Astrocyte (in vitro differentiated cells and primary cell): Measurements from ENCODE around the gene KLRD1. TPM values are rescaled to one million over a fixed set of nuclear protein-coding genes. Genes with fewer than 3 reads are reported as not detected.

Experiments used
- DNase-seq: peaks from one replicate; pipeline ENCODE4 v3.0.0-alpha.2; 2010; ENCODE audit warnings: low read depth
- FAIRE-seq: peaks from 2 replicates; lab custom pipeline; 2011; peaks lifted over from hg19 to GRCh38; lab: Jason Lieb, UNC
- H2AFZ ChIP-seq: 2 replicates; pipeline ENCODE4 v1.6.0; 2012; ENCODE audit warnings: low read depth, low read length, inconsistent platforms
- H3K27ac ChIP-seq: 2 replicates; pipeline ENCODE4 v1.5.1; 2011; ENCODE audit warnings: low read depth, low read length, inconsistent platforms
- H3K27me3 ChIP-seq: 2 replicates; pipeline ENCODE4 v1.6.0; 2011; ENCODE audit warnings: low read length, inconsistent platforms; ENCODE audit not compliant: insufficient read depth
- H3K36me3 ChIP-seq: 2 replicates; pipeline ENCODE4 v1.5.1; 2011; ENCODE audit warnings: low read length, inconsistent platforms; ENCODE audit not compliant: insufficient read depth
- H3K4me1 ChIP-seq: 2 replicates; pipeline ENCODE4 v1.5.1; 2011; ENCODE audit warnings: low read length, inconsistent platforms; ENCODE audit not compliant: insufficient read depth
- H3K4me2 ChIP-seq: 2 replicates; pipeline ENCODE4 v1.6.0; 2012; ENCODE audit warnings: low read length, inconsistent platforms
- H3K4me3 ChIP-seq: 2 replicates; pipeline ENCODE4 v1.5.1; 2011; ENCODE audit warnings: low read depth, mild to moderate bottlenecking, low read length, inconsistent platforms; ENCODE audit not compliant: insufficient read depth
- H3K79me2 ChIP-seq: 2 replicates; pipeline ENCODE4 v1.6.0; 2012; ENCODE audit warnings: mild to moderate bottlenecking, low read length, inconsistent platforms; ENCODE audit not compliant: insufficient read depth
- H3K9ac ChIP-seq: 2 replicates; pipeline ENCODE4 v1.6.0; 2012; ENCODE audit warnings: mild to moderate bottlenecking, low read length, inconsistent platforms
- H3K9me3 ChIP-seq: 2 replicates; pipeline ENCODE4 v1.5.1; 2012; ENCODE audit warnings: low read depth, mild to moderate bottlenecking, low read length, inconsistent platforms; ENCODE audit not compliant: insufficient read depth
- H4K20me1 ChIP-seq: 2 replicates; pipeline ENCODE4 v1.6.0; 2012; ENCODE audit warnings: low read length, inconsistent platforms; ENCODE audit not compliant: insufficient read depth
- H3K27ac Mint-ChIP-seq: one replicate; pipeline ENCODE4 v1.8.0; 2021; ENCODE audit warnings: mild to moderate bottlenecking, mixed read lengths; ENCODE audit not compliant: unreplicated experiment
- H3K27me3 Mint-ChIP-seq: one replicate; pipeline ENCODE4 v1.8.0; 2021; ENCODE audit warnings: low read depth, mixed read lengths; ENCODE audit not compliant: unreplicated experiment
- H3K36me3 Mint-ChIP-seq: one replicate; pipeline ENCODE4 v1.8.0; 2021; ENCODE audit warnings: low read depth, mixed read lengths; ENCODE audit not compliant: unreplicated experiment
- H3K4me1 Mint-ChIP-seq: one replicate; pipeline ENCODE4 v1.8.0; 2021; ENCODE audit warnings: low read depth, mixed read lengths; ENCODE audit not compliant: unreplicated experiment
- H3K4me3 Mint-ChIP-seq: one replicate; pipeline ENCODE4 v1.8.0; 2021; ENCODE audit warnings: mild to moderate bottlenecking, moderate library complexity, mixed read lengths; ENCODE audit not compliant: unreplicated experiment
- H3K9me3 Mint-ChIP-seq: one replicate; pipeline ENCODE4 v1.8.0; 2021; ENCODE audit warnings: mild to moderate bottlenecking, mixed read lengths; ENCODE audit not compliant: unreplicated experiment
- CTCF ChIP-seq: IDR thresholded peaks from 2 replicates; pipeline ENCODE4 v1.5.1; 2011; ENCODE audit warnings: low read depth, mild to moderate bottlenecking, inconsistent platforms, low read length, moderate library complexity; ENCODE audit not compliant: insufficient read depth
- EZH2 ChIP-seq: IDR thresholded peaks from 2 replicates; pipeline ENCODE4 v1.6.1; 2012; ENCODE audit warnings: mild to moderate bottlenecking, low read length, inconsistent platforms; ENCODE audit not compliant: insufficient read depth
- total RNA-seq: library from RNA; stranded (reverse); gene quantifications from 2 replicates; pipeline ENCODE4 v1.2.1, GENCODE V29; 2021

KLRD1 gene
- total RNA-seq, 1 donor from 2014 or later = 0.45 TPM

GRCh38 chr12:10293570-10294227 lies 14.0 kb upstream of the KLRD1 start:
- FAIRE-seq = no peak
- H3K36me3 ChIP-seq = no peaks in the 10 kb centered on the region
- no peaks in the 10 kb centered on the region for H3K9me3 Mint-ChIP-seq
- H3K27me3 Mint-ChIP-seq = peaks cover 3% of the 10 kb centered on the region
- no peak overlapping the region for H3K4me3 Mint-ChIP-seq
- no peak for DNase-seq
- H2AFZ ChIP-seq = no peak overlapping the region
- H3K36me3 Mint-ChIP-seq = no peaks in the 10 kb centered on the region
- no peaks in the 10 kb centered on the region for H3K4me1 Mint-ChIP-seq
- no peaks in the 10 kb centered on the region for H3K79me2 ChIP-seq
- no peaks in the 10 kb centered on the region for H3K9me3 ChIP-seq
- no peak overlapping the region for H3K9ac ChIP-seq
- TF ChIP-seq EZH2 (no peak), CTCF (no peak)
- no peak overlapping the region for H3K4me3 ChIP-seq
- no peaks in the 10 kb centered on the region for H3K27me3 ChIP-seq
- no peak overlapping the region for H3K4me2 ChIP-seq
- H3K27ac ChIP-seq = no peak overlapping the region
- no peaks in the 10 kb centered on the region for H3K4me1 ChIP-seq
- no peaks in the 10 kb centered on the region for H4K20me1 ChIP-seq
- H3K27ac Mint-ChIP-seq = no peak overlapping the region

DNA sequence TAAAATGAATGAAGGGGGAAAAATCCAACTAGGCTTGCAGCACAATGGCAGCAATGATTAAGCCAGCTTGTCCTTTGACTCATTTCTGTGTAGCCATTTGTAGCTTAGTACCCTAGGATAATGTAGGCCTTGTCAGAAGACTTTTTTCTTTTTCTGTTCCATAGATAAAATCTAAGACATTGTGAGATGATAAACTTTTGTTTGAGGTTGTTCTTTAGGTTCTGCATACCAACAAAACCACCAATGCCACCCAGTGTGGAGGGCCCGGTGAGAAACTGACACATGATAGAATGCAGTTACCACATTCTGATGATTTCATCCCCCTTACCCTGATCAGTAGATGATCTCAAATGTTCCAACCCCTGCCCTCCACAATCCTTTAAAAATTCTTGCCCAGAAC lies 6.6 kb upstream of the KLRD1 start:
- H3K27ac ChIP-seq = no peak overlapping the region

More for the DNA sequence above, 6.6 kb upstream of the KLRD1 start:
- Mint-ChIP-seq H3K27ac (peak overlapping the region; percentile 36), H3K27me3 (no peaks in the 10 kb centered on the region), H3K4me3 (no peak overlapping the region), H3K4me1 (peaks cover 36% of the 10 kb centered on the region), H3K9me3 (no peaks in the 10 kb centered on the region), H3K36me3 (no peaks in the 10 kb centered on the region)
- H3K4me1 ChIP-seq = no peaks in the 10 kb centered on the region
- H3K9me3 ChIP-seq = no peaks in the 10 kb centered on the region
- H3K36me3 ChIP-seq = no peaks in the 10 kb centered on the region
- peak; percentile 59 for DNase-seq
- TF ChIP-seq EZH2 = no peak
- no peak for TF ChIP-seq CTCF
- H4K20me1 ChIP-seq = no peaks in the 10 kb centered on the region
- no peak overlapping the region for H3K4me3 ChIP-seq
- H3K79me2 ChIP-seq = no peaks in the 10 kb centered on the region
- H2AFZ ChIP-seq = no peak overlapping the region
- no peak overlapping the region for H3K9ac ChIP-seq
- no peak for FAIRE-seq
- H3K4me2 ChIP-seq = no peak overlapping the region
- peaks cover 16% of the 10 kb centered on the region for H3K27me3 ChIP-seq
